DOHH2 (cell line): ENCODE measurements around the gene DNASE1L1.

Experiments
- CTCF ChIP-seq: fragments of 200-600 bp; sonication (generic); IDR thresholded peaks from one replicate; pipeline ENCODE4 v1.5.1; 2014; ENCODE audit warnings: antibody characterized with exemption, mild to moderate bottlenecking, low read depth, low read length; ENCODE audit not compliant: poor library complexity, severe bottlenecking
- EZH2phosphoT487 ChIP-seq: fragments of 200-600 bp; sonication (generic); IDR thresholded peaks from 2 replicates; pipeline ENCODE4 v1.6.1; 2017; ENCODE audit warnings: borderline replicate concordance, mild to moderate bottlenecking, antibody characterized with exemption, low read length, moderate library complexity, mixed read lengths

DNA sequence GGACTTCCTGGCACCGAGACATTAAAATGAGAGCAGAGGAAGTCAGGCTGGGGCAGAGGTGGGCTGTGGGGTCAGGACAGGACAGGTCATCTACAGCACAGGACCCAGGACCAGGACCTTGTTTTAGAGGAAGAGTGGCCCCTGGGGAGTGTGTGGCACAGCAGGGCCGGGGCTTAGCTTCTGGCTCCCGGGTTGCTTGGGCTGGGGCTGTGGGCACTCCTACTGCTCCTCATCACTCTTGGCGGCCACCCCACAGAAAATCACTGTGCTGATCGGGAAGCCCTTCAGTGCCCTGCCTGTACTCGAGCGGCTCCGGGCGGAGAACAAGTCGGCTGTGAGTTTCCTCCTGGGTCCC lies 11.3 kb upstream of the DNASE1L1 start:
- no peak for TF ChIP-seq CTCF
- no peak for TF ChIP-seq EZH2phosphoT487
